PC-3 (cell line): ENCODE data around the gene OR9G1. TPM values are rescaled to one million over a fixed set of nuclear protein-coding genes. Genes with fewer than 3 reads are reported as not detected.

ENCODE experiments used
- ATAC-seq: fragments of 200-7000 bp; cut with Tn5 transposase; 2 replicates; pipeline ENCODE4 v1.9.1; 2020; ENCODE audit warnings: mild to moderate bottlenecking, moderate library complexity
- Bru-seq: library from RNA; stranded (reverse); fragments of 400-500 nt; gene quantifications from one replicate; lab custom pipeline; 2021; lab: Mats Ljungman, UMichigan
- BruChase-seq, 2 experiments: library from RNA; stranded (reverse); fragments of 400-500 nt; gene quantifications; one replicate each; lab custom pipeline; 2021; lab: Mats Ljungman, UMichigan
- BruUV-seq: library from RNA; stranded (reverse); fragments of 400-500 nt; replicated peaks from 2 replicates; lab custom pipeline; 2021; lab: Mats Ljungman, UMichigan
- CTCF ChIA-PET: fragments of 300-600 bp; sonication (Branson Sonifier 250); formaldehyde crosslinking; loops from one replicate; lab custom pipeline; 2022; ENCODE audit warnings: antibody characterized with exemption; lab: Charles Lee
- POLR2A ChIA-PET: fragments of 300-600 bp; sonication (Branson Sonifier 250); formaldehyde crosslinking; loops from one replicate; lab custom pipeline; 2022; ENCODE audit warnings: antibody characterized with exemption; ENCODE audit not compliant: unreplicated experiment; lab: Charles Lee
- DNase-seq: peaks from one replicate; pipeline ENCODE4 v3.0.0-alpha.2; 2015
- H2AFZ ChIP-seq: fragments of 300-600 bp; sonication (generic); 2 replicates; pipeline ENCODE4 v1.6.0; 2016; ENCODE audit warnings: antibody characterized with exemption, low read length
- H3F3A ChIP-seq: fragments of 300-600 bp; sonication (generic); one replicate; pipeline ENCODE4 v1.6.0; 2017; ENCODE audit warnings: antibody characterized with exemption, low read length, control low read depth, mild to moderate bottlenecking; ENCODE audit not compliant: unreplicated experiment
- H3K27ac ChIP-seq: fragments of 300-600 bp; sonication (generic); 2 replicates; pipeline ENCODE4 v1.5.1; 2016; ENCODE audit warnings: mild to moderate bottlenecking, low read length
- H3K27me3 ChIP-seq: fragments of 300-600 bp; sonication (generic); 2 replicates; pipeline ENCODE4 v1.6.1; 2016; ENCODE audit warnings: low read length, mixed read lengths
- H3K36me3 ChIP-seq: fragments of 300-600 bp; sonication (generic); 2 replicates; pipeline ENCODE4 v1.6.1; 2016; ENCODE audit warnings: low read depth, mixed run types, low read length, mixed read lengths
- H3K4me1 ChIP-seq: fragments of 300-600 bp; sonication (generic); 2 replicates; pipeline ENCODE4 v1.5.1; 2016; ENCODE audit warnings: low read length; ENCODE audit not compliant: insufficient read depth
- H3K4me2 ChIP-seq: fragments of 300-600 bp; sonication (generic); 2 replicates; pipeline ENCODE4 v1.6.0; 2016; ENCODE audit warnings: low read length
- H3K4me3 ChIP-seq: fragments of 300-600 bp; sonication (generic); 2 replicates; pipeline ENCODE4 v1.5.1; 2016; ENCODE audit warnings: mild to moderate bottlenecking, low read length, mixed read lengths
- H3K79me2 ChIP-seq: fragments of 300-600 bp; sonication (generic); 2 replicates; pipeline ENCODE4 v1.6.1; 2017; ENCODE audit warnings: low read length, mixed read lengths
- H3K9ac ChIP-seq: fragments of 300-600 bp; sonication (generic); 2 replicates; pipeline ENCODE4 v1.6.0; 2016; ENCODE audit warnings: mild to moderate bottlenecking, low read length
- H3K9me2 ChIP-seq: fragments of 300-600 bp; sonication (generic); replicated peaks from 2 replicates; pipeline ENCODE4 v1.6.1; 2016; ENCODE audit warnings: mixed run types, low read length, mixed read lengths
- H3K9me3 ChIP-seq: fragments of 300-600 bp; sonication (generic); 2 replicates; pipeline ENCODE4 v1.6.1; 2016; ENCODE audit warnings: low read length, mixed read lengths
- H4K20me1 ChIP-seq: fragments of 300-600 bp; sonication (generic); 2 replicates; pipeline ENCODE4 v1.6.1; 2016; ENCODE audit warnings: low read length, mixed read lengths
- EZH2 ChIP-seq: fragments of 300-600 bp; sonication (generic); IDR thresholded peaks from one replicate; pipeline ENCODE4 v1.6.1; 2017; ENCODE audit warnings: antibody characterized with exemption, mild to moderate bottlenecking, low read length; ENCODE audit not compliant: unreplicated experiment
- EZH2phosphoT487 ChIP-seq: fragments of 300-600 bp; sonication (generic); IDR thresholded peaks from 2 replicates; pipeline ENCODE4 v1.6.1; 2018; ENCODE audit warnings: mild to moderate bottlenecking, antibody characterized with exemption, low read length, borderline replicate concordance
- intact Hi-C: fragments of 100-400 bp; cut with micrococcal nuclease; formaldehyde crosslinking; loops from 2 replicates; pipeline ENCODE4 v1.9.0; 2023
- long read RNA-seq: library from polyadenylated mRNA; unstranded; transcript quantifications from one replicate; pipeline ENCODE4 v2.0.0, GENCODE V29; 2021; ENCODE audit not compliant: unreplicated experiment
- total RNA-seq: library from RNA; depleted of rRNA; stranded (reverse); fragments of >200 nt; gene quantifications from 2 replicates; pipeline ENCODE4 v1.2.3, GENCODE V29; 2014; rRNA removed
- TF ChIP-seq, protein P1 (sequence below): fragments of 300-600 bp; sonication (generic); conservative IDR thresholded peaks from 2 replicates; pipeline ENCODE4 v1.5.1; 2017; ENCODE audit warnings: antibody characterized with exemption, low read depth, mild to moderate bottlenecking, low read length

The OR9G1 gene, protein sequence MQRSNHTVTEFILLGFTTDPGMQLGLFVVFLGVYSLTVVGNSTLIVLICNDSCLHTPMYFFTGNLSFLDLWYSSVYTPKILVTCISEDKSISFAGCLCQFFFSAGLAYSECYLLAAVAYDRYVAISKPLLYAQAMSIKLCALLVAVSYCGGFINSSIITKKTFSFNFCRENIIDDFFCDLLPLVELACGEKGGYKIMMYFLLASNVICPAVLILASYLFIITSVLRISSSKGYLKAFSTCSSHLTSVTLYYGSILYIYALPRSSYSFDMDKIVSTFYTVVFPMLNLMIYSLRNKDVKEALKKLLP
- total RNA-seq (not detected in 2 replicates), Bru-seq, nascent RNA (not detected), BruChase-seq, experiment 1, labeled RNA remaining after a 6-hour chase (not detected), BruChase-seq, experiment 2, labeled RNA remaining after a 2-hour chase (not detected)
- long read RNA-seq = 0 reads

DNA sequence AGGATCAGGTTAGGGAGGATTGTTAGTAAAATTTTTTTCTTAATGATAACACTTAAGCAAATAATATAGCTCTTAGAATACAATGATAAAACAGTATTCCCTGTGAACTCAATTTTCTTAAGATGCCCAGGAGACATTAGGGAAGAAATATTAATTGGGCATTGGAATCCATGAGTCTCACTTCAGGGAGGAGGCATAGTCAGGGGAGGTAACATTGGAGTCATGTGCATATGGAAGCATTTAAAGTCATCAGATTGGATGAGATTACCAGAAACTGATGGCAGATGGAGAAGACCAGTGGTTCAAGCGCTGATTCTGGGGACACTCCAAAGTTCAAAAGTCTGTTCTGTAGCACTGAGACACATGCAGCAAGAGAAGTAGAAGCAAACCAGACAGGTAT is at the start of gene OR9G1:
Gene OR9G1, plus strand, starts transcription at position 301 of the 400 bp plus-strand sequence. CDS start 1,293 bp downstream, outside the sequence.
- Histone ChIP-seq H3K4me2 (no peak within 1 kb of the TSS), H3K4me1 (no peaks in the 10 kb centered on the region), H3K36me3 (no peaks in the 10 kb centered on the region), H3K9me3 (no peaks in the 10 kb centered on the region), H3K27me3 (no peaks in the 10 kb centered on the region), H3K9ac (no peak within 1 kb of the TSS), H2AFZ (no peak within 1 kb of the TSS), H3K4me3 (no peak within 1 kb of the TSS), H3F3A (no peaks in the 10 kb centered on the region), H3K27ac (no peak within 1 kb of the TSS), H4K20me1 (no peaks in the 10 kb centered on the region), H3K9me2 (no peaks in the 10 kb centered on the region), H3K79me2 (no peaks in the 10 kb centered on the region)
- TF ChIP-seq, protein P1, sequence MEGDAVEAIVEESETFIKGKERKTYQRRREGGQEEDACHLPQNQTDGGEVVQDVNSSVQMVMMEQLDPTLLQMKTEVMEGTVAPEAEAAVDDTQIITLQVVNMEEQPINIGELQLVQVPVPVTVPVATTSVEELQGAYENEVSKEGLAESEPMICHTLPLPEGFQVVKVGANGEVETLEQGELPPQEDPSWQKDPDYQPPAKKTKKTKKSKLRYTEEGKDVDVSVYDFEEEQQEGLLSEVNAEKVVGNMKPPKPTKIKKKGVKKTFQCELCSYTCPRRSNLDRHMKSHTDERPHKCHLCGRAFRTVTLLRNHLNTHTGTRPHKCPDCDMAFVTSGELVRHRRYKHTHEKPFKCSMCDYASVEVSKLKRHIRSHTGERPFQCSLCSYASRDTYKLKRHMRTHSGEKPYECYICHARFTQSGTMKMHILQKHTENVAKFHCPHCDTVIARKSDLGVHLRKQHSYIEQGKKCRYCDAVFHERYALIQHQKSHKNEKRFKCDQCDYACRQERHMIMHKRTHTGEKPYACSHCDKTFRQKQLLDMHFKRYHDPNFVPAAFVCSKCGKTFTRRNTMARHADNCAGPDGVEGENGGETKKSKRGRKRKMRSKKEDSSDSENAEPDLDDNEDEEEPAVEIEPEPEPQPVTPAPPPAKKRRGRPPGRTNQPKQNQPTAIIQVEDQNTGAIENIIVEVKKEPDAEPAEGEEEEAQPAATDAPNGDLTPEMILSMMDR = no peak
- ChIA-PET CTCF (no interaction called here), POLR2A (no interaction called here)
- no peak for ATAC-seq
- no TSS peak for BruUV-seq
- intact Hi-C loops = no loop called here
- DNase-seq = no peak

DNA sequence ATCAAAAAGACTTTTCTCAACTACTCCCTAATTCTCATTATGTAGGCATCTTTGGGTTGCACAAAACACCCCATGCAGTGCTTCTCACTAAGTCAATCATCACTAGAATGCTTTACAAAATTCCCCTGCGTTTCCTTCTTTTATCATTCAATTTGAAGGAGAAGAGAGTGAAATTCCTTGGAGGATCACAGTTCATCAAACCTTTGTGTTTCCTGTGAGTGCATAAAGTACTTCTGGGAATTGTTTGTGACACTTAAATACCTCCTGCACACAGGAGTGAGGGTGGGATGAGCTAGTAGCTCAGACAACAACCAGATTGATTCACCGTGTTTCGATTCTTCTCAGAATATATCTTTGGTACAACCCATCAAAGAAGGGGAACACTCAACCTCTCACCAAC is 39.1 kb upstream of the OR9G1 start:
- Histone ChIP-seq H3K9me3 (0 out of 2 replicates have a peak, but pooled peaks cover 6% of the 10 kb centered on the region), H3K27me3 (no peaks in the 10 kb centered on the region), H3K4me3 (no peak overlapping the region), H3K9me2 (no peaks in the 10 kb centered on the region), H4K20me1 (no peaks in the 10 kb centered on the region), H3F3A (no peaks in the 10 kb centered on the region), H3K36me3 (no peaks in the 10 kb centered on the region), H3K4me1 (no peaks in the 10 kb centered on the region), H3K79me2 (no peaks in the 10 kb centered on the region), H3K4me2 (no peak overlapping the region), H3K9ac (no peak overlapping the region), H3K27ac (no peak overlapping the region), H2AFZ (no peak overlapping the region)
- CTCF ChIA-PET = no interaction called here
- no peak for TF ChIP-seq EZH2phosphoT487
- no peak for TF ChIP-seq EZH2
- TF ChIP-seq, protein P1 = no peak
- no TSS peak for BruUV-seq
- POLR2A ChIA-PET = no interaction called here
- ATAC-seq = no peak
- intact Hi-C loops = no loop called here
- DNase-seq = no peak

DNA sequence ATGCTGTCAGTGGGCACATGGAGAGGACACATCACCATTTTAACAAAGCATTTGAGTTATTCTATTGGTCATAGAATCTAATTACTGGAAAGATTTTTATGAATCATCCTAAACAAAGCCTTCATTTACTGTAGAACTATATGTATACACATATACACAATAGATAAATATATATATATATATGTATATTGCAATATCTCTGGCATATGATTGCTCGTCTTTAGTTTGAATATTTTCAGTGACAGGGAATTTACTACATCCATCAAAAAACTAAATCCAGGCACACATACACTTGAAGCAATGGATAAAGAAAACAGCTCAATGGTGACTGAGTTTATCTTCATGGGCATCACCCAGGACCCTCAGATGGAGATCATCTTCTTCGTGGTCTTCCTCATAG is 35.5 kb upstream of the OR9G1 start, which contains the start of gene OR5AR1:
Gene OR5AR1, plus strand, starts transcription at position 301 of the 400 bp plus-strand sequence. Its CDS starts 0 bp downstream, at position 301.
- Histone ChIP-seq H3K9ac (no peak within 1 kb of the TSS), H3F3A (no peaks in the 10 kb centered on the region), H3K9me3 (peaks cover 6% of the 10 kb centered on the region; the same call in 1 of the 2 replicates), H3K4me2 (no peak within 1 kb of the TSS), H2AFZ (no peak within 1 kb of the TSS), H4K20me1 (no peaks in the 10 kb centered on the region), H3K4me3 (no peak within 1 kb of the TSS), H3K9me2 (no peaks in the 10 kb centered on the region), H3K79me2 (no peaks in the 10 kb centered on the region), H3K36me3 (no peaks in the 10 kb centered on the region), H3K27ac (no peak within 1 kb of the TSS), H3K27me3 (no peaks in the 10 kb centered on the region), H3K4me1 (no peaks in the 10 kb centered on the region)
- ATAC-seq (no peak), DNase-seq (no peak)
- TF ChIP-seq EZH2phosphoT487 (no peak), EZH2 (no peak)
- TF ChIP-seq, protein P1 = no peak
- CTCF ChIA-PET = no interaction called here
- intact Hi-C loops = no loop called here
- BruUV-seq = no TSS peak
- POLR2A ChIA-PET = no interaction called here
